Ammon's horn (tissue), 1 donor: ENCODE measurements around the gene KCNS1.

ENCODE experiments used
- DNase-seq: peaks from one replicate; pipeline ENCODE4 v3.0.0-alpha.2; 2016; ENCODE audit warnings: low spot score

KCNS1 gene

GRCh38 chr20:45047581-45048119 is 53.3 kb downstream of the KCNS1 start:
- DNase-seq = no peak

- no peak for DNase-seq
Measured at GRCh38 chr20:45044601-45045000, 56.3 kb downstream of the KCNS1 start.

GRCh38 chr20:45044084-45044573 is 56.8 kb downstream of the KCNS1 start:
- DNase-seq = peak; percentile 90

GRCh38 chr20:45042978-45043377 is 57.9 kb downstream of the KCNS1 start:
- no peak for DNase-seq
